Liver (tissue), 3 donors: Measurements from ENCODE around the gene DST.

Experiments used
- GABPA ChIP-seq, 2 donors: IDR thresholded peaks in 1 of 2; conservative IDR thresholded peaks in 1 of 2; 2 replicates each; pipeline ENCODE4 v1.6.1; 2016; ENCODE audit warnings: antibody characterized with exemption in 2 of 2, mild to moderate bottlenecking in 1 of 2, moderate library complexity in 1 of 2
- JUND ChIP-seq, 2 donors: IDR thresholded peaks; 2 replicates each; pipeline ENCODE4 v1.6.1; 2016; ENCODE audit warnings: antibody characterized with exemption in 2 of 2
- RAD21 ChIP-seq, 2 donors: IDR thresholded peaks; 2 replicates each; pipeline ENCODE4 v1.6.1; 2016; ENCODE audit warnings: antibody characterized with exemption in 2 of 2, mild to moderate bottlenecking in 2 of 2
- TAF1 ChIP-seq: conservative IDR thresholded peaks from 2 replicates; pipeline ENCODE4 v1.6.1; 2016; ENCODE audit warnings: antibody characterized with exemption, mild to moderate bottlenecking
- YY1 ChIP-seq: IDR thresholded peaks from 2 replicates; pipeline ENCODE4 v1.6.1; 2016; ENCODE audit warnings: antibody characterized with exemption, mild to moderate bottlenecking
- ZBTB33 ChIP-seq: IDR thresholded peaks from 2 replicates; pipeline ENCODE4 v1.6.1; 2016; ENCODE audit warnings: antibody characterized with exemption
- TF ChIP-seq, protein P1 (sequence below): IDR thresholded peaks from 2 replicates; pipeline ENCODE4 v1.6.1; 2016; ENCODE audit warnings: antibody characterized with exemption, mild to moderate bottlenecking
- TF ChIP-seq, protein P2 (sequence below): fragments of 150-350 bp; IDR thresholded peaks from 2 replicates; pipeline ENCODE4 v1.5.1; 2017; ENCODE audit warnings: improper control_type of control experiment, low read depth, low read length; ENCODE audit not compliant: missing input control
- TF ChIP-seq, protein P3 (sequence below): IDR thresholded peaks from 2 replicates; pipeline ENCODE4 v1.6.1; 2016; ENCODE audit warnings: antibody characterized with exemption
- donor health status: healthy.
- donor health status: healthy.

GRCh38 chr6:56608332-56608731 is 34.4 kb downstream of the DST start:
- TF ChIP-seq TAF1 (no peak), JUND (IDR thresholded peaks at IDR 0.05) (no peak), ZBTB33 (no peak), GABPA (IDR thresholded peaks at IDR 0.05 in 1 of 2, conservative IDR thresholded peaks at IDR 0.05 in 1 of 2) (no peak), YY1 (no peak), RAD21 (IDR thresholded peaks at IDR 0.05) (no peak)
- TF ChIP-seq, protein P1, sequence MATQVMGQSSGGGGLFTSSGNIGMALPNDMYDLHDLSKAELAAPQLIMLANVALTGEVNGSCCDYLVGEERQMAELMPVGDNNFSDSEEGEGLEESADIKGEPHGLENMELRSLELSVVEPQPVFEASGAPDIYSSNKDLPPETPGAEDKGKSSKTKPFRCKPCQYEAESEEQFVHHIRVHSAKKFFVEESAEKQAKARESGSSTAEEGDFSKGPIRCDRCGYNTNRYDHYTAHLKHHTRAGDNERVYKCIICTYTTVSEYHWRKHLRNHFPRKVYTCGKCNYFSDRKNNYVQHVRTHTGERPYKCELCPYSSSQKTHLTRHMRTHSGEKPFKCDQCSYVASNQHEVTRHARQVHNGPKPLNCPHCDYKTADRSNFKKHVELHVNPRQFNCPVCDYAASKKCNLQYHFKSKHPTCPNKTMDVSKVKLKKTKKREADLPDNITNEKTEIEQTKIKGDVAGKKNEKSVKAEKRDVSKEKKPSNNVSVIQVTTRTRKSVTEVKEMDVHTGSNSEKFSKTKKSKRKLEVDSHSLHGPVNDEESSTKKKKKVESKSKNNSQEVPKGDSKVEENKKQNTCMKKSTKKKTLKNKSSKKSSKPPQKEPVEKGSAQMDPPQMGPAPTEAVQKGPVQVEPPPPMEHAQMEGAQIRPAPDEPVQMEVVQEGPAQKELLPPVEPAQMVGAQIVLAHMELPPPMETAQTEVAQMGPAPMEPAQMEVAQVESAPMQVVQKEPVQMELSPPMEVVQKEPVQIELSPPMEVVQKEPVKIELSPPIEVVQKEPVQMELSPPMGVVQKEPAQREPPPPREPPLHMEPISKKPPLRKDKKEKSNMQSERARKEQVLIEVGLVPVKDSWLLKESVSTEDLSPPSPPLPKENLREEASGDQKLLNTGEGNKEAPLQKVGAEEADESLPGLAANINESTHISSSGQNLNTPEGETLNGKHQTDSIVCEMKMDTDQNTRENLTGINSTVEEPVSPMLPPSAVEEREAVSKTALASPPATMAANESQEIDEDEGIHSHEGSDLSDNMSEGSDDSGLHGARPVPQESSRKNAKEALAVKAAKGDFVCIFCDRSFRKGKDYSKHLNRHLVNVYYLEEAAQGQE = no peak
- TF ChIP-seq, protein P2, sequence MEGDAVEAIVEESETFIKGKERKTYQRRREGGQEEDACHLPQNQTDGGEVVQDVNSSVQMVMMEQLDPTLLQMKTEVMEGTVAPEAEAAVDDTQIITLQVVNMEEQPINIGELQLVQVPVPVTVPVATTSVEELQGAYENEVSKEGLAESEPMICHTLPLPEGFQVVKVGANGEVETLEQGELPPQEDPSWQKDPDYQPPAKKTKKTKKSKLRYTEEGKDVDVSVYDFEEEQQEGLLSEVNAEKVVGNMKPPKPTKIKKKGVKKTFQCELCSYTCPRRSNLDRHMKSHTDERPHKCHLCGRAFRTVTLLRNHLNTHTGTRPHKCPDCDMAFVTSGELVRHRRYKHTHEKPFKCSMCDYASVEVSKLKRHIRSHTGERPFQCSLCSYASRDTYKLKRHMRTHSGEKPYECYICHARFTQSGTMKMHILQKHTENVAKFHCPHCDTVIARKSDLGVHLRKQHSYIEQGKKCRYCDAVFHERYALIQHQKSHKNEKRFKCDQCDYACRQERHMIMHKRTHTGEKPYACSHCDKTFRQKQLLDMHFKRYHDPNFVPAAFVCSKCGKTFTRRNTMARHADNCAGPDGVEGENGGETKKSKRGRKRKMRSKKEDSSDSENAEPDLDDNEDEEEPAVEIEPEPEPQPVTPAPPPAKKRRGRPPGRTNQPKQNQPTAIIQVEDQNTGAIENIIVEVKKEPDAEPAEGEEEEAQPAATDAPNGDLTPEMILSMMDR = no peak
- TF ChIP-seq, protein P3, sequence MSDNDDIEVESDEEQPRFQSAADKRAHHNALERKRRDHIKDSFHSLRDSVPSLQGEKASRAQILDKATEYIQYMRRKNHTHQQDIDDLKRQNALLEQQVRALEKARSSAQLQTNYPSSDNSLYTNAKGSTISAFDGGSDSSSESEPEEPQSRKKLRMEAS = no peak
